Dendritic cell treated with granulocyte-macrophage colony-stimulating factor and Interleukin-4, amounts not matched to agents 40 ng/mL and 50 ng/mL, for 4 days (primary cell): ENCODE measurements around the gene ARHGEF12.
A peak's percentile ranks its signal among the peaks of the same experiment; 100 is the strongest.

Experiments used
- H3K27ac Mint-ChIP-seq: one replicate; pipeline ENCODE4 v1.8.0; 2022; ENCODE audit warnings: mild to moderate bottlenecking, mixed read lengths
- H3K27me3 Mint-ChIP-seq: one replicate; pipeline ENCODE4 v1.8.0; 2022; ENCODE audit warnings: mild to moderate bottlenecking, mixed read lengths
- H3K36me3 Mint-ChIP-seq: one replicate; pipeline ENCODE4 v1.8.0; 2022; ENCODE audit warnings: low read depth, mixed read lengths
- H3K4me1 Mint-ChIP-seq: one replicate; pipeline ENCODE4 v1.8.0; 2022; ENCODE audit warnings: low read depth, mixed read lengths
- H3K4me3 Mint-ChIP-seq: one replicate; pipeline ENCODE4 v1.8.0; 2022; ENCODE audit warnings: mild to moderate bottlenecking, moderate library complexity, mixed read lengths
- H3K9me3 Mint-ChIP-seq: one replicate; pipeline ENCODE4 v1.8.0; 2022; ENCODE audit warnings: mixed read lengths
- intact Hi-C: fragments of 100-400 bp; cut with micrococcal nuclease; formaldehyde crosslinking; loops from one replicate; pipeline ENCODE4 v1.15.0; 2022

Gene ARHGEF12

GRCh38 chr11:120305286-120305685, 30.9 kb upstream of the ARHGEF12 start:
- no peaks in the 10 kb centered on the region for H3K36me3 Mint-ChIP-seq
- intact Hi-C loops: no loop called here
- H3K4me3 Mint-ChIP-seq: no peak overlapping the region
- peaks cover 53% of the 10 kb centered on the region for H3K27me3 Mint-ChIP-seq
- no peak overlapping the region for H3K27ac Mint-ChIP-seq
- no peaks in the 10 kb centered on the region for H3K9me3 Mint-ChIP-seq
- H3K4me1 Mint-ChIP-seq: peaks cover 10% of the 10 kb centered on the region

DNA sequence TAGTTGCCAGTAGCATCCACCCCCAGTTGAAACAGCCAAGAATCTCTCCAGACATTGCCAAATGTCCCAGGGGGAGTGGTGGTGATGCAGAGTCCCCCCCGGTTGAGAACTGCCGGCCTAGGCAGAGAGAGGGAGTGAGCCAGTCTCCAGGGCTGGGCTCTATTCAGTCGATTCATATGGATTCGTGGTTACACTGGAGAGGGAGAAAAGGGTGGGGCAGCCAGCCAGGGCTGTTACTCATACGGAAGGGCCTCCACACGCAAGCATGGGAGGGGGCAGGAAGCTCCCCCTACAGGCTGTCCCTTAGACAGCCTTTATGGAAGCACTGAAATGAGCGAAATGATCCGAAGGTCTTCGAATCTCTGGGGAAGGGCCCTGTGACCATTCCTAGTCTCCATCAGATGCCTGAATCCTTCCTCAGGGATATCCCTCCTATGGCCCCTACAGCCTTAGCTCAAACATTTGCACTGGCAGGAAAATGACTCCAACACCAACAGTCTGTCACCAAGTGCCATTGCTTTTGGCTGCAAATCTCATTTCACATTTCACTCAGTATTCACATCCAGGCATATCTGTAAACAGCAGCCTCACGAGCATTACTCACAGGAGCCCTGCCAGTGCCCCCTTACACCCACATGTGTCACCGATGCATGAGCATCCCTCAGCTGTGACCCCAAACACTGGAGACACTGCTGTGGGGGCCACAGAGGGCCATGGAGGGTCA, 29.5 kb upstream of the ARHGEF12 start:
- Mint-ChIP-seq H3K4me1 (peaks cover 10% of the 10 kb centered on the region), H3K27ac (no peak overlapping the region), H3K36me3 (no peaks in the 10 kb centered on the region), H3K9me3 (no peaks in the 10 kb centered on the region), H3K27me3 (peaks cover 46% of the 10 kb centered on the region), H3K4me3 (no peak overlapping the region)
- intact Hi-C loops: no loop called here

GRCh38 chr11:120307476-120307875, 28.7 kb upstream of the ARHGEF12 start:
- intact Hi-C loops: no loop called here
- peaks cover 10% of the 10 kb centered on the region for H3K4me1 Mint-ChIP-seq
- H3K4me3 Mint-ChIP-seq: no peak overlapping the region
- peaks cover 42% of the 10 kb centered on the region for H3K27me3 Mint-ChIP-seq
- H3K27ac Mint-ChIP-seq: no peak overlapping the region
- H3K9me3 Mint-ChIP-seq: no peaks in the 10 kb centered on the region
- no peaks in the 10 kb centered on the region for H3K36me3 Mint-ChIP-seq

DNA sequence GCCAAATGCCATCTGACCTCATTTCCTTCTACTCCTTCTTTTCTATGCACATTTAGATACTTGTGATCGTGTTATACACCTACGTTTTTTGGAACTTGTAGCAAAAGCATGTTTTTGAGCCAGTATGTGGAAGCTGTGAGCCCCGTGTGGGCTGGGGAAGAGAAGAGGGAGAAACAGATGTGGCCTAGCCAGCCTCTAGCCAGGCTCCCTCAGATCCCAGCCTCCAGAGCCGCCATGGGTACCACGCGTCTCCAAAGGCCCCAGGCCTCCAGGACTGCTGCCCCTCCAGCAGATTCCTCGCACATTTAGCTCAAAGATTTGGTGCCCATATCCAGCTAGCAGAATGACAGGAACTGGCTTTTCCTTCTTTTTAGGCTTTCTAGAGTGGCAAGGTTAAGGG, 28.1 kb upstream of the ARHGEF12 start:
- H3K9me3 Mint-ChIP-seq: no peaks in the 10 kb centered on the region

DNA sequence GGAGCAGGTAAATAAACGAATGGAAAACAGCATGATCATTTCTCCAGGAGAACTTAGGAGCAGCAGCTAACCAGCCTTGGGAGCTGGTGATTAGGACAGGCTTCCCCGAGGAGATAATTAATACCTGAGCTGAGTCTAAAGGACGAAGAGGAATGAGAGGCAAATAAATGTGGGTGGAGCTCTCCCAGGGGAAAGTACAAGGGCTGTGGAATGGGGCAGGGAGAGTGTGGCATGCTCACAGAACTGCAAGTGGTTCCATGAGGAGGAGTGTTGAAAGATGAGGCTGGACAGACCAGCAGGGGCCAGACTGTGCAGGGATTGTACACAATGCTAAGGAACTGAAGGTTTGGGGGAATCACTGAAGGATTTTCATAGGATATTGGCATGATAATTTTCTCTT, 25.3 kb upstream of the ARHGEF12 start:
- Mint-ChIP-seq H3K27ac (no peak overlapping the region), H3K9me3 (no peaks in the 10 kb centered on the region), H3K27me3 (peaks cover 46% of the 10 kb centered on the region)

More for the DNA sequence above, 28.1 kb upstream of the ARHGEF12 start:
- intact Hi-C loops: no loop called here
- H3K36me3 Mint-ChIP-seq: no peaks in the 10 kb centered on the region
- H3K27ac Mint-ChIP-seq: no peak overlapping the region
- H3K27me3 Mint-ChIP-seq: peaks cover 48% of the 10 kb centered on the region
- no peak overlapping the region for H3K4me3 Mint-ChIP-seq
- H3K4me1 Mint-ChIP-seq: peaks cover 10% of the 10 kb centered on the region

GRCh38 chr11:120314861-120315260, 21.4 kb upstream of the ARHGEF12 start:
- intact Hi-C loops: no loop called here
- no peaks in the 10 kb centered on the region for H3K4me1 Mint-ChIP-seq
- no peak overlapping the region for H3K4me3 Mint-ChIP-seq
- no peaks in the 10 kb centered on the region for H3K9me3 Mint-ChIP-seq
- no peaks in the 10 kb centered on the region for H3K36me3 Mint-ChIP-seq
- H3K27ac Mint-ChIP-seq: no peak overlapping the region
- peaks cover 60% of the 10 kb centered on the region for H3K27me3 Mint-ChIP-seq

More for the DNA sequence above, 25.3 kb upstream of the ARHGEF12 start:
- intact Hi-C loops: no loop called here
- H3K36me3 Mint-ChIP-seq: no peaks in the 10 kb centered on the region
- no peak overlapping the region for H3K4me3 Mint-ChIP-seq
- no peaks in the 10 kb centered on the region for H3K4me1 Mint-ChIP-seq

DNA sequence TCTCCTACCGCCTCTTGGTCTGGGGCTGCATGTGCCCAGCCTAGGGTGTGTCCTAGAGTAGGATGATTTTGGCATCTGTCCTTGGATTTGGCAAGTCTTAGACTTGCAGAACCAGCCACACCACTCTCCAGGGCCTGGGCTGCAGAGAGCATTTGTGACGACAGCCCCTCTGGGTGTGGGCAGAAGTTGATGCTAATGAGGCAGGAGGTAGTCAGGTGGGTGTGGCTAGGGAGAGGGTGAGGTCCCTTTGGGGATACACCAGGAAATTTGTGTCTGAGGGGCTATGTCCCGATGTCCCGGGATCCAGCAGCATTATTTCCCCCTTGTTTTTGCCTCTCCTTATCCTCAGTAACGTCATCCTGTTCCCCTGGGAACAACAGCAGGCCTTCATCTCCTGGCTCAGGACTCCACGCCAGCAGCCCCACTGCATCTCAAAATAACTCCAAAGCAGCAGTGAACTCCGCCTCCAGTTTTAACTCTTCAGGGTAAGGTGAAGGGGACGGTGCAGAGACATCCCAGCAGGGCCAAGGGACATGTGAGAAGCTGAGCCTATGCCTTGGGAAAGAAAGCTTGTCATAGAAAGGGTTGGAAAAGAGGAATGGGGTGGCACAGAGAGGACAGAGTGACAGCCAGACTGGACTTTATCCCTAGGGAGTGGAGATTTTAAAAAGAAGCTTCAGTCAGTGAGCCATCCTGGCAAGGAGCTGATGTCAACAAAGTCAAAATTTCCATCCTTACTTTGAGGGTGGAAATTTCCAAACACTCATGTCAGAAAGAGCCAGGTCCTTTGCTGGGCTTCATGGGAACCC, 19.1 kb upstream of the ARHGEF12 start:
- peaks cover 74% of the 10 kb centered on the region for H3K27me3 Mint-ChIP-seq
- no peak overlapping the region for H3K4me3 Mint-ChIP-seq
- no peak overlapping the region for H3K27ac Mint-ChIP-seq
- H3K4me1 Mint-ChIP-seq: no peaks in the 10 kb centered on the region
- no peaks in the 10 kb centered on the region for H3K36me3 Mint-ChIP-seq
- H3K9me3 Mint-ChIP-seq: no peaks in the 10 kb centered on the region
- intact Hi-C loops: no loop called here

GRCh38 chr11:120317689-120318480, 18.3 kb upstream of the ARHGEF12 start:
- intact Hi-C loops: no loop called here
- no peak overlapping the region for H3K4me3 Mint-ChIP-seq
- H3K27me3 Mint-ChIP-seq: peaks cover 74% of the 10 kb centered on the region
- no peak overlapping the region for H3K27ac Mint-ChIP-seq
- no peaks in the 10 kb centered on the region for H3K9me3 Mint-ChIP-seq
- no peaks in the 10 kb centered on the region for H3K36me3 Mint-ChIP-seq
- no peaks in the 10 kb centered on the region for H3K4me1 Mint-ChIP-seq

GRCh38 chr11:120318906-120319305, 17.3 kb upstream of the ARHGEF12 start:
- H3K36me3 Mint-ChIP-seq: no peaks in the 10 kb centered on the region
- H3K4me3 Mint-ChIP-seq: no peak overlapping the region
- no peak overlapping the region for H3K27ac Mint-ChIP-seq
- intact Hi-C loops: no loop called here
- no peaks in the 10 kb centered on the region for H3K4me1 Mint-ChIP-seq
- no peaks in the 10 kb centered on the region for H3K9me3 Mint-ChIP-seq
- peaks cover 77% of the 10 kb centered on the region for H3K27me3 Mint-ChIP-seq

- H3K27me3 Mint-ChIP-seq: peaks cover 83% of the 10 kb centered on the region
- intact Hi-C loops: no loop called here
- H3K4me3 Mint-ChIP-seq: peak within 1 kb of the TSS; percentile 44
- H3K9me3 Mint-ChIP-seq: no peaks in the 10 kb centered on the region
- H3K4me1 Mint-ChIP-seq: no peaks in the 10 kb centered on the region
- no peaks in the 10 kb centered on the region for H3K36me3 Mint-ChIP-seq
- H3K27ac Mint-ChIP-seq: no peak within 1 kb of the TSS
Observed at GRCh38 chr11:120324932-120325810, 11.0 kb upstream of the ARHGEF12 start, which contains the start of gene TLCD5. TSS of gene TLCD5 (plus strand) at chr11:120325299. CDS start at chr11:120327442, 2,143 bp downstream.

DNA sequence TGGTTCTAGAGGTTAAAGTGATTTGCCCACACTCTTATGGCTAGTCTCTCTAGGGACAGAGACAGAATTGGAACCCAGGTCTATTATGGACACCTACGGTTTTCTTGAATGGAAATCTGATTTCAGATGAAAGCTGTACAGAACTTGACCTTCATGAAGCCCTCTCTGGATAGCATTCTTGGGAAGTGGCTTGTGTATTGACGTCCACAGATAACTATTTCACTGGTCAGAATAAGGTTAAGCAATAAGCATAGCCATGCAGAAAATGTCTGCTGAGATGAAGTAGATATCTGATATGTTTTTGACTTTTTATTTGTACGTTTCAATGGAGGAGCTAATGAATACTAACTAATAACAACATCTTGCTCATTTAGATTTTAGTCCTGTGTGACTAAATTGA, 10.0 kb upstream of the ARHGEF12 start:
- intact Hi-C loops: no loop called here
- Mint-ChIP-seq H3K27me3 (peaks cover 89% of the 10 kb centered on the region), H3K9me3 (no peaks in the 10 kb centered on the region), H3K36me3 (no peaks in the 10 kb centered on the region), H3K4me1 (no peaks in the 10 kb centered on the region), H3K27ac (no peak overlapping the region), H3K4me3 (no peak overlapping the region)

- no peak overlapping the region for H3K27ac Mint-ChIP-seq
- no peaks in the 10 kb centered on the region for H3K4me1 Mint-ChIP-seq
- no peaks in the 10 kb centered on the region for H3K36me3 Mint-ChIP-seq
- intact Hi-C loops: no loop called here
- no peak overlapping the region for H3K4me3 Mint-ChIP-seq
- H3K27me3 Mint-ChIP-seq: peaks cover 91% of the 10 kb centered on the region
- no peaks in the 10 kb centered on the region for H3K9me3 Mint-ChIP-seq
Observed at GRCh38 chr11:120326845-120327281, 9.3 kb upstream of the ARHGEF12 start.

GRCh38 chr11:120327311-120327710, 8.9 kb upstream of the ARHGEF12 start:
- H3K27ac Mint-ChIP-seq: no peak overlapping the region
- H3K4me1 Mint-ChIP-seq: no peaks in the 10 kb centered on the region
- H3K4me3 Mint-ChIP-seq: no peak overlapping the region
- H3K36me3 Mint-ChIP-seq: no peaks in the 10 kb centered on the region
- H3K9me3 Mint-ChIP-seq: no peaks in the 10 kb centered on the region
- peaks cover 89% of the 10 kb centered on the region for H3K27me3 Mint-ChIP-seq
- intact Hi-C loops: no loop called here
